ENCODE measurements around the gene TIGAR.

Gene TIGAR

DNA sequence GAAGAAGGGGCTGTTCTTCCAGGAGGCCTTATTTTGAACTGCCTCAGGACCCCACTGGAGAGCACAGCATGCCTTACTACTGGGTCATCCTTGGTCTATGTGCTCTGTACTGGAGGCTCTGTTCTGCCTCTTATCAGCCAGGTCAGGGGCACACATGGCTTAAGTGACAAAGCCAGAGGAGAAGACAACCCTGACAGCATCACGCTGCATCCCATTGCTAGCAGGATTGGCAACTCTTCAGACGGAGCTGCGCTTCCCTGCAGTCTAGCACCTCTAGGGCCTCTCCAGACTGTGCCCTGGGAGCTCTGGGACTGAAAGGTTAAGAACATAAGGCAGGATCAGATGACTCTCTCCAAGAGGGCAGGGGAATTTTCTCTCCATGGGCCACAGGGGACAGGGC lies 17.3 kb upstream of the TIGAR start:
- no peak for DNase-seq (ENCODE audit: low spot score)

- peak; percentile 84 for DNase-seq (ENCODE audit: low spot score)
Observed at GRCh38 chr12:4307593-4308333, 13.2 kb upstream of the TIGAR start.

DNA sequence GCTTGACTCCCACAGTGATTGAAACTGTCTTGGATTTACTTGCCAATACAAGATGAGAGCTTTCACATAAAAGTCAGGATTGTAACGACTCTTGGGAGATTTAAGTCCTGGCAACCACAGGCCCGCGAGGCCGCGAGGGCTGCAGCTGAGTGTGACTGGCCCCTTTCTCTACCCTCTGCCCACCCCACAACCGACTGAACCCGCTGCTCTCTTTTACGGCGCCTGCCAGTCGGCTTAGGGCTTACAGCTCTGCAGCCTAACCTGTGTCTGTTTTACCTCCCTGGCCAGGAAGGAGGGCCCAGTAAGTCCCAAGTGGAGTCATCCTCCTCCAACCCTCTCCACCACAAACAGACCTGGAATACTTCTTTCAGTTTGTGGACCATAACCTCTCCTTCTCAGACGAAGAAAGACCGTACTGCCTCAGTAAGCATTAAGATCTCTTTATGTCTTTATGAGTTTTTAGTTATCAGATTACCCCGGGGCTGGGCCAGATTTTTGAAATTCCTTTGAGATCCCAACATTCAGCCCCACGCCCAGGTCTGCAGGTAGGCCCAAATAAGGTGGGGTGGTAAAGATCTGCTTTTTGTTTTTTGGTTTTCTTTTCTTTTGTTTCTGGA lies 12.6 kb upstream of the TIGAR start:
- no peak for DNase-seq (ENCODE audit: low spot score)

DNA sequence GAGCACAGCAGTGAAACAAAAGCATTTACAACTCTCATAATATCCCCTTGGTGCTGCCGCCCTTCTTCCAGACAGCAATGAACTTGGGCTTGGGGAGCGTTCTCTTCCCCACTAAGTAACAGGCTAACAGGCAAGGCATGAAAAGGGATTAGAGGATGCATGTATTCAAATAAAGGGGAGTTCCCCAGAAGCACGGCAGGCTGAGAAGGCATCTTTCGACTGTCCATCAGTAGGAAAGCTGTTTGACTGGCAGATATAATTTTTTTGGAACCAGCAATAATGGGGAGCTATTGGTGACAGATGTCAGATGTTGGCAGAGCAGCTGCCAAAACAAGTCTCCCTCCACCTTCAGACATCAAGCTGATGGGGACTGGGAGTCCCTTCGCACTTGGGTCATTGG lies 9.2 kb upstream of the TIGAR start:
- no peak for DNase-seq (ENCODE audit: low spot score)

DNA sequence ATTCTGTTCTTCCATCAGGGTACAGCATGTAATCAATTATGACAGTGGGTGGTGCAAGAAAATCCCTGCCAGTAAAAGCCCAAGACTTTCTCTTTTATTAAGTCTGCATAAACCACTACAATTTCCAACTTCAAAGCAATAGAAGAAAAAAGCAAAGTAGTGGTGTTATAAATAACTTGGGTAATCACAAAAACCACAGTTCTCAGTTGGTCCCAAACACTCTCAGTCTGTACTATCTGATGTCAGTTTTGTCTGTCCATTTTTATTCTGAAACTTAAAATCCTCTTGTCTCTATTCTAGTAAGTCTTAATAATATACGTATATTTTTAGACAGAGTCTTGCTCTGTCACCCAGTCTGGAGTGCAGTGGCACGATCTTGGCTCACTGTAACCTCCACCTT lies 8.8 kb upstream of the TIGAR start:
- no peak for DNase-seq (ENCODE audit: low spot score)

DNA sequence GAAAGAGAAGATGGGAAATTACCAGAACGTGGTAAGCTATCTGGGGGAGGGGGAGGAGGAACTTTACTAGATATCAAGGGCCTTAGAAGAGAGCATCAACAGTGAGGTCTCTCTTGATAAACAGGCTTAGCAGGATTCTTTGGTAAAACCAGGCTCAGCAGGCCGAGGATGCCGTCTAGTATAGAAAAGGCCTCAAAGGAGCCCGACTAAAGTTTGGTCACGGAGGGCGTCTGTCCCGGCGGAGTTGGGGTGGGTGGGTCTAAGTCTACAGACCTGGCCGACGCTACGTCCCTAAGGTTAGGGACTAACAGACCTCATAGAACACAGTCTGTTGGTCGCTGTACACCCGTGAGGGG lies 538 bp upstream of the TIGAR start:
- no peak for DNase-seq (ENCODE audit: low spot score)

DNA sequence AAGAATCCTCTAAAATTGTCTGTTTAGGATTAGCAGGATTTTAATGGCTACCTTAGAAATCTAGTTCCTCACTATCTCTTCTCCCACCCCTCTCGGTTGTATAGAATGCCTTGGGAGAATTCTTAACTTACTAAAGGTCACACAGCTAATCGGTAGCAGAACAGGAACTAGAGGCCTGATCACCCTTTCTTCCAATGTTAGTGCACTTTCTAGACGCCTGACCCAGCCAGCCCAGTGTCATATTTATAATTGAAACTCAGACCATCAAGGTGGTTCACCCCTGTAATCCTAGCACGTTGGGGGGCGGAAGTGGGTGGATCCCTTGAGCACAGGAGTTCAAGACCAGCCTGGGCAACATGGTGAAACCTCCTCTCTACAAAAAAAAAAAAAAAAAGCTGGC lies 1.7 kb downstream of the TIGAR start:
- no peak for DNase-seq (ENCODE audit: low spot score)

GRCh38 chr12:4323396-4323795 lies 2.4 kb downstream of the TIGAR start:
- no peak for DNase-seq (ENCODE audit: low spot score)

- DNase-seq (ENCODE audit: low spot score) = no peak
Observed at GRCh38 chr12:4324366-4324765, 3.4 kb downstream of the TIGAR start.

- DNase-seq (ENCODE audit: low spot score) = no peak
Observed at GRCh38 chr12:4325966-4326365, 5.0 kb downstream of the TIGAR start.

- DNase-seq (ENCODE audit: low spot score) = no peak
Observed at GRCh38 chr12:4327293-4327692, 6.3 kb downstream of the TIGAR start.

DNA sequence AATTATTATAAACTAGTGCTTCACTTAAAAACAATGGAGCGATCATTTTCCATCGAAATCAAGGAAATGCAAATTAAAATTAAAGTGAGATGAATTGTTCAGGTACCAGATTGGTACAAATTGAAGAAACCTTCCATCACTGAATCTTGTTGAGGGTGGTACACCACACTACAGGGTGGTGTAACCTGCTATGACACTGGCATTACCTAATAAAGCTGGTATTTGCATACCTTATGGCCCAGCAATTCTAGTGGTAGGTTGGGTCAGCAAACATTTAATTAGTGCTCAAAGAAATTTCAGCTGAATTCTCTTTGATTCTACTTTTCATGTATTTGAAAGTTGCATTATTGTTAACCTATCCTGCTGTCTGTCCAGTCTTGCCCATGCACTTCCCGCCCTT lies 9.2 kb downstream of the TIGAR start:
- DNase-seq (ENCODE audit: low spot score) = no peak

- no peak for DNase-seq (ENCODE audit: low spot score)
Observed at GRCh38 chr12:4331221-4331620, 10.2 kb downstream of the TIGAR start.

DNA sequence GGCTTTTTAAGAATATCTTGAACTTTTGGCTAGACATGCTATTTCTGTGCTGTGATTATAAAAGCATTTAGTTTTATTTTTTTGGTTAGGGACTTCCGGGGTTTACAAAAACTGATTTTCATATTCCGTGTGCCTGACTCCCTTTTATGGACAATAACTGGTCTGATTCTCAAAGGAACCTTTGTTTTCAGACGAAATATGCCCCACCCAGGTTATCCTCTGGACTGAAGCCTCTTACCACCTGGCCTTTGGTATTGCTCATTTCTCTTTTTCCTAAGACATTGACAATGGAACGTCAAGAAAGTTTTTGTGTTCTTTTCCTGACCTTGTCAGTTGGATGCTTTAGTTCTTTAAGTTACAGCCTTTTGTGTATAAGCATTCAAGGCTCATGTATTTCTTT lies 10.8 kb downstream of the TIGAR start:
- no peak for DNase-seq (ENCODE audit: low spot score)

- no peak for DNase-seq (ENCODE audit: low spot score)
Observed at GRCh38 chr12:4346931-4347330, 25.9 kb downstream of the TIGAR start.

GRCh38 chr12:4353785-4354208 lies 32.8 kb downstream of the TIGAR start:
- DNase-seq (ENCODE audit: low spot score) = no peak

DNA sequence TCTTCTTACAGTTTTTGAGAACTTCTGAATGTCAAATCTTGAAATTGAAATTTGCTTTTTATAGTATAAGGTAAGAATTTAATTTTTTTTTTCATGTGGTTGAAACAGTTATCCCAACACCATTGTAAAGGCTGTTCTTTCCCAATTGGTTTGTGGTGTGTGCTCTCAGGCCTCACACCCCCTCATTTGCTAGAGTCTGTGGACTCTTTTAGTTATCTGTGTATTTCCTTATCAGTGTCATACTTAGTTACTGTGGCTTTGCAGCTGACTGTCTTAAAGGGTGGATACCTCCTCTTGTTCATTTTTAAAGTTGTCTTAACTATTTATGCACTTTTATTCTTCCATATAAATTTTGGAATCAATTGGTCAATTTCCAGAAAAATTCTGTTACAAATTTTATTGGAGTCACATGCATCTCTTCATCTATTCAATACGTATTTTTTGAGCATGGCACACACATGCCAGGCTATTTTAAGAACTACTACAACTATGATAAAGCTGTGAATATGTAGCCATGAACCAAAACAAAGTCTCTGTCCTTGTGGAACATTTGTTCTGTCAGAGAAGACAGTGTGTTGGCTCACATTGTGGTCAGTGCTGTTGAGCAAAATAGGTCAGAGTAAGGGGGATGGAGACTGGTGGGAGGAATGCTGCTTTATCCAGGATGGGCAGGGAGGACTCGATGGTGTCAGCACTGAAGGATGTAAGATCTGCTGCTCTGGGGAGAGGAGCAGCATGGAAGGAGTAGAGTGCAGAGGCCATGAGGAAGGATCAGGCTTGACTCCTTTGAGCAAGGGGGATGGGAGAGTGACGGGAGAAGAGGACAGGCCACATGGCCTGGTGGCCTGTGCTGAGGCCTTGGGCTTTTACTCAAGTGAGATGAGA lies 34.4 kb downstream of the TIGAR start:
- no peak for DNase-seq (ENCODE audit: low spot score)

DNA sequence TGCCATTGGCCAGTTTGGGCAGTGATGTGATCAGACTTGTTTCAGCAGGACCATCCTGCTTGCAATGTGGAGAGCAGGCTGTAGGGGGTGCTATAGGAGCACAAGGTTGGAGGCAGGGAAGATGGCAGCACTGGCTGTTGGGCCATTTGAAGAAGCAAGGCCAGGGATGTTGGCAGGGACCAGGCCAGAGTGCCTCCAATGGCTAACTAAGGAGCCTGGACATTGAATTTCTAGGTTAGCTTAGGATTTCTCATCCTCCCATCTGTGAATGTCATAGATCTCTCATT lies 35.0 kb downstream of the TIGAR start:
- DNase-seq (ENCODE audit: low spot score) = no peak

- DNase-seq (ENCODE audit: low spot score) = no peak
Observed at GRCh38 chr12:4366090-4366489, 45.1 kb downstream of the TIGAR start.

DNA sequence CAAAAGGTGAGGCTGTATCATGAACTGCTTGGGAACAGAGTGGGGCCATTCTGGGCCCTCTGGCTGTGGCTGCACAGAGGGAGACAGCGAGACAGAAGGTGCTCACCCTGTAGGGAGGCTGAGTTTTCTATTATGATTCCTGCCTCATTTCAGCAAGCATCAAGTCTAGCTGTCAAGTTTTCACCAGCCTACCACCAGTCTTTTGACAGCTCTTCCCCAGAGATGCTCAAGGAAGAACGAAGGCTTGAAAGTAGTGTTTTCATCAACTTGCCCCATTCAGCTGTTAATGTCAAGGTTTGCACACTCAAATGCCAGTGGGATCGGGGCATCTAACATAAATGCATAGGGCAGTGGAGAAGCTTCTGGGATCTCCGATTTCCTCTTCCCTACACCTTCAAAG lies 48.5 kb downstream of the TIGAR start:
- no peak for DNase-seq (ENCODE audit: low spot score)

- no peak for DNase-seq (ENCODE audit: low spot score)
Observed at GRCh38 chr12:4370265-4370664, 49.3 kb downstream of the TIGAR start.

GRCh38 chr12:4372653-4373052 lies 51.6 kb downstream of the TIGAR start:
- no peak for DNase-seq (ENCODE audit: low spot score)

DNA sequence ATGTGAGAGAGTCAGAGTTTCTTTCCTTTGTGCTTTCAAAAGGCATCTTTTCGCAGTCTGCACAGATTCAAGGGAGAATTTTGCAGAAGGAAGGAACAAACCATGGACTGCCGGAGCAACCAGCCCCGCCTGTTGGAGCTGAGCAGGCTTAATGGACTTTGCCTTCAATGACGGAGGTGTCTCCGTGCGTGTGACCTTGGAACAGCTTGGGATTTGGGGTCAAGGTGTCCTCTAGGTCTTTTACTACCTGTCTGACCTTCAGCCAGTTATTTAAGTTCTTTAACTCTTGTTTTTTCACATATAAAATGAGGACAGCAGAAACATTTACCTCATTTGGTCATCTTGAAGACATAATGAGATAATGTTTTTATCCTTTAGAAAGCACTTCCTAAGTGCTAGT lies 54.4 kb downstream of the TIGAR start:
- DNase-seq (ENCODE audit: low spot score) = no peak

Measured in AG08395 (cell line).